GM06990 (cell line): ENCODE results near the gene XG.
"Not testable (repeated sequence)": the region's sequence is repeated elsewhere in the genome, so short reads cannot be mapped to it uniquely, and the experiment has no call there.

ENCODE experiments used
- DNase-seq: peaks from one replicate; pipeline ENCODE4 v3.0.0-alpha.2; 2011; ENCODE audit not compliant: insufficient read length; ENCODE audit errors: extremely low read depth
- H3K27me3 ChIP-seq: replicated peaks from 2 replicates; pipeline ENCODE4 v1.6.0; 2011; ENCODE audit warnings: low read length; ENCODE audit not compliant: control insufficient read depth, insufficient read depth
- H3K36me3 ChIP-seq: 2 replicates; pipeline ENCODE4 v1.5.1; 2011; ENCODE audit warnings: low read length; ENCODE audit not compliant: control insufficient read depth, insufficient read depth
- H3K4me3 ChIP-seq: replicated peaks from 2 replicates; pipeline ENCODE4 v1.5.1; 2011; ENCODE audit warnings: low read depth, mild to moderate bottlenecking, control low read depth, low read length
- CTCF ChIP-seq: IDR thresholded peaks from 2 replicates; pipeline ENCODE4 v1.5.1; 2011; ENCODE audit warnings: low read length, control low read depth, mild to moderate bottlenecking, inconsistent platforms; ENCODE audit not compliant: insufficient read depth, poor library complexity, severe bottlenecking

The XG gene

GRCh38 chrX:2788980-2789379, 37.1 kb downstream of the XG start:
- DNase-seq = no peak
- Histone ChIP-seq H3K27me3 (no peaks in the 10 kb centered on the region; the same call in 1 of the 2 replicates), H3K4me3 (no peak overlapping the region), H3K36me3 (no peaks in the 10 kb centered on the region)
- TF ChIP-seq CTCF = no peak

- H3K36me3 ChIP-seq = no peaks in the 10 kb centered on the region
- no peaks in the 10 kb centered on the region; the same call in 1 of the 2 replicates for H3K27me3 ChIP-seq
- no peak for TF ChIP-seq CTCF
- DNase-seq = no peak
- H3K4me3 ChIP-seq = no peak overlapping the region
Measured at GRCh38 chrX:2789569-2789968, 37.7 kb downstream of the XG start.

GRCh38 chrX:2793752-2794151, 41.9 kb downstream of the XG start:
- Histone ChIP-seq H3K4me3 (no peak overlapping the region), H3K36me3 (no peaks in the 10 kb centered on the region), H3K27me3 (no peaks in the 10 kb centered on the region; the same call in 1 of the 2 replicates)
- no peak for TF ChIP-seq CTCF
- DNase-seq = no peak

- no peaks in the 10 kb centered on the region for H3K36me3 ChIP-seq
- no peak for DNase-seq
- H3K27me3 ChIP-seq = no peaks in the 10 kb centered on the region; the same call in 1 of the 2 replicates
- TF ChIP-seq CTCF = no peak
- H3K4me3 ChIP-seq = no peak overlapping the region
Measured at GRCh38 chrX:2794336-2794735, 42.5 kb downstream of the XG start.

- H3K36me3 ChIP-seq, H3K4me3 ChIP-seq, H3K27me3 ChIP-seq, DNase-seq: not testable (repeated sequence)
Measured at GRCh38 chrX:2796808-2797207, 45.0 kb downstream of the XG start.

GRCh38 chrX:2799369-2799768, 47.5 kb downstream of the XG start:
- H3K36me3 ChIP-seq = no peaks in the 10 kb centered on the region
- DNase-seq = no peak
- no peaks in the 10 kb centered on the region for H3K27me3 ChIP-seq
- no peak overlapping the region for H3K4me3 ChIP-seq
- TF ChIP-seq CTCF = no peak

GRCh38 chrX:2799980-2800379, 48.1 kb downstream of the XG start:
- H3K36me3 ChIP-seq, H3K4me3 ChIP-seq, DNase-seq, H3K27me3 ChIP-seq: not testable (repeated sequence)
